ENCODE measurements around the gene TSPAN18. TPM values are rescaled to one million over a fixed set of nuclear protein-coding genes. Genes with fewer than 3 reads are reported as not detected.
A peak's percentile ranks its signal among the peaks of the same experiment; 100 is the strongest.

The TSPAN18 gene
- total and polyA plus RNA-seq, 2 experiments from 2014 or later, result 6.0 to 10.6 TPM

- TF ChIP-seq EZH2phosphoT487 (IDR thresholded peaks at IDR 0.05; ENCODE audit: unreplicated experiment) (no peak), CREB1 (CRISPR knock-in tag; IDR thresholded peaks at IDR 0.05; ENCODE audit: low read depth) (no peak)
These were observed 166.6 kb downstream of the TSPAN18 start (continued) for GRCh38 chr11:44893308-44893822.

DNA sequence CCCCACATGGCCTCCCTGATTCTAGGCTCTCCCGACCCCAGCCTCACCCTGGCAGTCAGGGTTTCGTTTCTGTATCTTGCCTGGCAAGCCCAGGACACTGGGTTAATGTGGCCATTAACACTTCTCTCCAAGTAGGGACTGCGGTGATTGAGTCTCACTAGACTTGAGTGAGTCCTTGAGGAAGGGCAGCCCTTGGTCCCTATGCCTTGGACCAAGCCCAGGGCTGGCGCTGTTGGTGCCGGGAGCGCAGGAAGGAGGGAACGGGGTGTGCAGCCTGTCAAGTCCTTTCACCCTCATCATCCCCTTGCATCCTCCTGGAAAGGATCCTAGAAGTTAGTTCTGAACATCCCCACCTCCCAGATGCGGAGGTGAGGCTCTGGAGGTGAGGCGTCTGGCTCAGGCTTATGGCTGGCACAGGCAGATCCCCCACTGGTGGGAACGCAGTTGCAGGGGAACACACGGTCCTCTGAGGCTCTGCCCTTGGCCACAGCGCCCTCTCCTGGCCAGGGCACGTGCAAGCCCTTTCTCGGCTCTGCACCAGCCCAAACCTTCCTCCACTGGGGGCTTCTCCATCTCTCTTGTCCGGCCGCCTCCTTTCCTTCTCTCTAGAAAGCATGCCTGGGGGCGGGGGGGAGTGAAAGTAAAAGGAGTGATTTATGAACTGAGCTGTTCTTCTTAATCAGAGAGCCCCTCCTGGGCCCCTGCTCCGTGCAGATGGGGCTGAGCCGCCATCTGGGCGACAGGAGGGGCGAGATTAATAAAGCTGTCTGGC, 167.3 kb downstream of the TSPAN18 start:
- Mint-ChIP-seq H3K36me3 (ENCODE audit: low read depth) (peaks cover 9% of the 10 kb centered on the region), H3K27ac (no peak overlapping the region), H3K27me3 (ENCODE audit: insufficient read depth, low read depth, poor library complexity) (peaks cover 9% of the 10 kb centered on the region), H3K9me3 (peaks cover 9% of the 10 kb centered on the region; the same call in 2 of the 3 replicates), H3K4me1 (peaks cover 25% of the 10 kb centered on the region), H3K4me3 (no peak overlapping the region)
- Histone ChIP-seq H3K4me3 (no peak overlapping the region), H4K20me1 (replicated peaks; ENCODE audit: insufficient read depth) (no peaks in the 10 kb centered on the region), H3K27me3 (ENCODE audit: insufficient read depth) (no peaks in the 10 kb centered on the region), H2AFZ (no peak overlapping the region), H3K4me2 (no peak overlapping the region), H3K27ac (ENCODE audit: low read depth) (no peak overlapping the region), H3K36me3 (ENCODE audit: insufficient read depth) (no peaks in the 10 kb centered on the region), H3K4me1 (ENCODE audit: insufficient read depth) (no peaks in the 10 kb centered on the region; the same call in 1 of the 2 replicates), H3K9me2 (ENCODE audit: insufficient read depth) (no peaks in the 10 kb centered on the region), H3F3A (replicated peaks; ENCODE audit: low read depth) (no peaks in the 10 kb centered on the region), H3K79me2 (replicated peaks; ENCODE audit: insufficient read depth) (no peaks in the 10 kb centered on the region)
- DNase-seq (ENCODE audit: low spot score) (peak; percentile 93), ATAC-seq (peak; percentile 98)
- TF ChIP-seq CTCF (conservative IDR thresholded peaks at IDR 0.05; ENCODE audit: low read depth in 2 of 2) (peak; percentile 97 to 99), ZNF114 (CRISPR knock-in tag; IDR thresholded peaks at IDR 0.05) (no peak)

- Mint-ChIP-seq H3K4me1 (peaks cover 6% of the 10 kb centered on the region), H3K36me3 (ENCODE audit: low read depth) (peaks cover 17% of the 10 kb centered on the region)
- ATAC-seq, result peak; percentile 94
- TF ChIP-seq NANOG (IDR thresholded peaks at IDR 0.05; ENCODE audit: borderline replicate concordance) (no peak), EZH2phosphoT487 (IDR thresholded peaks at IDR 0.05; ENCODE audit: unreplicated experiment) (no peak), ZNF114 (CRISPR knock-in tag; IDR thresholded peaks at IDR 0.05) (no peak), ZNF462 (CRISPR knock-in tag; IDR thresholded peaks at IDR 0.05) (no peak), EZH2 (IDR thresholded peaks at IDR 0.05; ENCODE audit: low read depth, unreplicated experiment) (no peak), POLR2AphosphoS5 (IDR thresholded peaks at IDR 0.05; ENCODE audit: low read depth) (no peak)
These were observed 173.2 kb downstream of the TSPAN18 start for GRCh38 chr11:44899959-44900358.

More at GRCh38 chr11:44899959-44900358, 173.2 kb downstream of the TSPAN18 start:
- peak; percentile 83 for DNase-seq (ENCODE audit: low spot score)
- Histone ChIP-seq H3K79me2 (replicated peaks; ENCODE audit: insufficient read depth) (no peaks in the 10 kb centered on the region), H3F3A (replicated peaks; ENCODE audit: low read depth) (0 out of 2 replicates have a peak, but pooled peaks cover 4% of the 10 kb centered on the region), H3K36me3 (ENCODE audit: insufficient read depth) (no peaks in the 10 kb centered on the region), H3K27ac (ENCODE audit: low read depth) (no peak overlapping the region), H3K9me2 (ENCODE audit: insufficient read depth) (peaks cover 4% of the 10 kb centered on the region; the same call in 1 of the 2 replicates), H3K27me3 (ENCODE audit: insufficient read depth) (no peaks in the 10 kb centered on the region), H3K4me1 (ENCODE audit: insufficient read depth) (peaks cover 5% of the 10 kb centered on the region), H3K4me3 (no peak overlapping the region), H2AFZ (no peak overlapping the region), H3K4me2 (no peak overlapping the region), H4K20me1 (replicated peaks; ENCODE audit: insufficient read depth) (no peaks in the 10 kb centered on the region)
- Mint-ChIP-seq H3K27me3 (ENCODE audit: insufficient read depth, low read depth, poor library complexity) (peaks cover 12% of the 10 kb centered on the region), H3K27ac (no peak overlapping the region), H3K9me3 (peaks cover 16% of the 10 kb centered on the region; the same call in 2 of the 3 replicates), H3K4me3 (no peak overlapping the region)

Data from GM23338 (cell line).